GM12892 (cell line): ENCODE data around the gene PLEKHA5.
"Not testable (repeated sequence)": the region's sequence is repeated elsewhere in the genome, so short reads cannot be mapped to it uniquely, and the experiment has no call there.

Experiments used
- POLR2A ChIP-seq: IDR thresholded peaks from 2 replicates; pipeline ENCODE4 v1.6.1; 2011; ENCODE audit warnings: low read depth, low read length, control low read depth
- POLR2AphosphoS5 ChIP-seq: IDR thresholded peaks from 2 replicates; pipeline ENCODE4 v1.6.1; 2011; ENCODE audit warnings: low read depth, low read length, control low read depth

DNA sequence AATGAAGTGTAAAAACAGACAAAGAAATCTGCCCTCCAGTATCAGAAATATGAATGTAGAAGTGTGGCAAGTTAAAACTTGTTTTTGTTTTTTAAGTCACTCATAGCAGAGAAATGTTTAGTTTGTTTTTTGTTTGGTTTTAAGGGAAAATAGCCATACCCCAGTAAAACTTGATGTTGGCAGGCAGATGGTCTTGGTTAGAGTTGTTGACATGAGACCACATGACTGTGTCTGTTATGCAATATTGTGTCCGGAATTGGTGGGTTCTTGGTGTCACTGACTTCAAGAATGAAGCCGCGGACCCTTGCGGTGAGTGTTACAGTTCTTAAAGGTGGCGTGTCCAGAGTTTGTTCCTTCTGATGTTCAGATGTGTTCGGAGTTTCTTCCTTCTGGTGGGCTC is 99.5 kb downstream of the PLEKHA5 start:
- TF ChIP-seq POLR2A, POLR2AphosphoS5: not testable (repeated sequence)
